Measurements from ENCODE around the gene TBX1.

Gene TBX1

DNA sequence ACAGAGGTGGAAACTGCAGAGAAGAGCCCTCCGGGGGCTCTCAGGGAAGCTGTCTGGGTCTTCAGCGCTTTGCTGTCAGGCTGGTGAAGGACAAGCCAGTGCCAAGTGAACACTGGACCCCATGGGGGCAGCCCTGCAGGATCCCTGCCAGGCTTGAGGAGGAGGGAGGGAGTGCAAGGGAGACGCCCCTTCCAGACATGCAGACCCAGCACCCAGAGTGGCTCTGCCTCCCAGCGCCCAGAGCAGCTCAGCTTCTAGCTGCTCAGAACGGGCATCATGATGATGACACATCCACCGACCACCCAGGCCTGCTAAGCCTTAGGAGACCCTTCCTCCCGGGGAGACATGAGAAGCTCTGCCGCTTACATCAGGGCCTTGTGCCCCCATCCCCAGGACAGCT, 39.7 kb downstream of the TBX1 start:
- no peak for DNase-seq (ENCODE audit: low read depth in 2 of 2)

DNA sequence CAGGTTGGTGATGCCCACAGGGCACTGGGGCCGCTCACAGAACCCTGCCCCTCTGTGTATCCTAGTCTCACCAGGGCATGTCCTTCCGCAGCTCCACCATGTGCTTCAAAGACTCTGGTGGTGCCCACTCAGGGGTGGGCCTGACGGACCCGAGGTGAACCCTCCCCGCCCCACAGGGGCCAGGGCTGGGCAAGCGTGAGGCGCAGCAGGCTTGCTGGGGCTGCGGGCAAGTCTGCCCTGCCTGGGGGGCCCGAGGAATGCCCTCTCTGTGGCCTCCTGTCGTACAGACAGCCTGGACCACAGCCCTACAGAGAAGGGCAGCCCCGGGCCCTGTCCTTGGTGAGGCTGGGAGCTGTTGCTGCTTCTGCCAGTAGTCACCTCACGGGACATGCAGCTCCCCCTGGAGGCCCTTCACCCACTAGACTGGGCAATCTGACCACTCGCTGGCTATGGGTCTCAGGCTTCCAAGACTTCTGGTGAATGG, 40.2 kb downstream of the TBX1 start:
- DNase-seq (ENCODE audit: low read depth in 2 of 2): no peak

DNA sequence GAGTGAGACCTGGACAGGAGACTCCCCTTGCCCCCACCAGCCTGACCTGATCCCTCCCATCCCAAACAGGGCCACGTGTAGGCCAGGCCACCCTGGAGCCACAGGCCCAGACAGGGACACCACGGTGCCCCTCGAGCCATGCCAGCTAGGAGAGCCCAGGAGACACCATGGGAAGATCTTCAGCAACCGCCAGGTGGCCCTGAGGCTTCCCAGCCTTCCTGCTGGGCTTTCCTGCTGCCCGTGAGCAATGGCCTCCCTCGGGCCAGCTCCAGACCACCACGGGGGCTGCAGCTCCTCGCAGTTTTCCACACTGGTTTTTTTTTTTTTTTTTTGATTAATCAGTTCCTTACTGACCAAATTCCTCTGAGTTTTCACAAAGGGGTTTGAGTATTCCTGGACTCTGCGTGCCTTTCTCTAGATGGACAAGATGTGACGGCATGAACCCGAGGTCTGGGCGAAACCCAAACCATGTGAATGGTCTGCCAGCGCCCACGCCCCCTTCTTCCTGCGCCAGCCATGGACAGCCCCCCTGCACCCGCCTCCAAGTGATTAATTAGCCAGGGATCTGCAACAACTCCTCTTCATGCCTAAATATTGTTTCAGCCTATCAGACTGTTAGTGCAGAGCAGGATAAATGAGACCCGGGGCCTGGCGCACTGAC, 40.9 kb downstream of the TBX1 start:
- no peak for DNase-seq (ENCODE audit: low read depth in 2 of 2)

DNA sequence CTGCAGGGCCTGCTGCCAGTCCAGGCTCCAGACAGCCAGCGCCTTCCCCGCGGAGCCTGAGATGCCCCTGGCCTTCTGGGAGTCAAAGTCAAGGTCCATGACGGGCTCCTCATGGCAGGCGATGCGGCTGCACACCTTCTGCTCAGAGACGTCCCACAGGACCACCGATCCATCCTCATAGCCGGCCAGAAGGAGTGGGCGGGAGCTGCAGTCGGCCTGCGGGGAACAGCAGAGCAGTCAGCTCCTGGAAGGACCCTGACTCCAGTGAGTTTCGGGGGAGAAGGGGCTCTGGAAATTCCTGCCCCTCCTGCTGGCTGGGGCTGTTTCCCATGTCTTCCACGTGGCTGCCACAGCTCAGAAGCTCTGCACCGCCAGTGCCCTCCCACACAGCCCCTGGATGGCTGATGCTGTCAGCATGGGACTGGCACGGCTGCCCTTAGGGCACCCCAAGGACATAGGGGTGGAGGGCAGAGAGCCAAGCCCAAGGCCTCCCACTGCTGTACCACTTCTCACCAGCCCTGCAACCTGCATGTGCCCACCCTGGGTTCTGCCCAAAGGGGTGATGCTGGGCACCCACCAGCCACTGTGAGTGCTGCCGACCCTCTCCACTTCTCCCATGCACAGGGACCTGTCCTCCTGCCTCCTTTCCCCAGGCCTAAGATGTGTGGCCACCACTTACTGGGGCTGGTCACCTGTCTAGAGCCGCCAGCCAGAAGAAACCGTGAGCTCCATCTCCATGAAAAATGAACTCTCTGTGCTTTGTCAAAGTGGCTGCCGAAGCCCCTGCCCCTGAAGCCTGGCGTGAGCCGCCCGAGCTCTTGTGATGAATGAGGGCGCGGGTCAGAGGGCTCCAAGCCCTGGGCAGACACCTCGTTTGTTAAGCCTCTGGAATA, 41.7 kb downstream of the TBX1 start:
- no peak for DNase-seq (ENCODE audit: low read depth in 2 of 2)

DNA sequence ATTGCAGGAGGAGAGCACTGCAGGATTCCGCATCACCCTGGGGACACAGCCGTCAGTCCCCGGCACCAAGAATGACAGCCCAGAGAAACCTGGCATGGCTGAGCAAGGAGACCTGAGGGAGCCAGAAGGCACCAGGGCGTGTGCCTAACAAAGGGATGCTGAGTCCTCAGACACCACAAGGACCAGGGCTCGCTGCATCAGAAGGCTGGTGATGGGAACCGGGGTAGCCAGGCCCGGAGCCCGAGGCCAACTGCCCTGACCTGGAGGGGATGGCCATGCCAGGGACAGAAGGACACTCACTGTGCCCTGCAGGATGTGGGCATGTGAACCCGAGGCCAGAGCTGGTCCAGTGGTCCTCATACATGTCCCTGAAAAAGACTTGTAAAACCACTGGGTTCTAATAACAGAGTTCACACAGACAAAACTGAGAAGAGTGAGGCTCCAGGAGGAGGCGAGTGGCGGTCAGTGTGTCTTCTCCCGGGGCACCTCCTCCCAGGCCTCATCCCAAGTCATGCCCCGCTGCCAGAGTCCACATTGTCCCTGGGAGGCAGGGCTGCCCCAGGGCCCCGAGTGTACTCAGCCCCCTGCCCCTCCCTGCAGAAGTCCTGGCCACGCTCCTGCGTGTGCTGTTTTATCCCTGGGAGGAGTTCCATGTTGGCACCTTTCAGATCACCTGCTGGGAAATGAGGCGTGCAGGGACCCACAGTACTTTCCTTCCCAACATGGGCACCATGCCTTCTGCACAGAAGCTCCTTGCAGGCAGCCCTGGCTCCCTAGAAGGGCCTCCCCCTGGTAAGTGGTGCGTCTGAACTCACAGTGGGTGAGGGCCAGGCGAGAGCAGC, 42.5 kb downstream of the TBX1 start:
- DNase-seq (ENCODE audit: low read depth in 2 of 2): no peak

DNA sequence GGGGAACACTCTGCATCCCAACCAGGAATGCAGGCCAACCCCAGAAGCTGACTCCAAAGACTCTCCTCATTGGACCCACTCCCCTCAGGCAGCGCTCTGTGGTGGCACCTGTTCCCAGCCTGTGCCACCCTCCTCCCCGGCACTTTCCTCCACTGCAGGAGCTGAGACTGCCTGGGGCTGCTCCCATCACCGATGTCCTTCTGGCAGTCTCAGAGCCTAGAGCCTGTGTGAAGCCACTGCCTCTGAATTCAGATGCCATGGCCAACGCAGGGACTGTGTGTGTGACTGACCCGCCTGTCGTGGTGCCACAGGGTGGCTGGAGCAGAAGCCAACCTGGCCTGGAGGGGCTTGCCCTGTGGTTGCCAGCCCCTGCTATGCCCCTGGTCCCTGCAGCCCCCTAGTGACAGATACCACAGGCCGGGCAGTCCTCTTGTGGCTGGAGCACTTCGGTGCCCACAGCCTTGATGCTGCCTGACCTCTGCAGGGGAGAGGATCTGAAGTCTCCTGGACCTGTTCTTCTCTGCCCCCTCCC, 43.2 kb downstream of the TBX1 start:
- DNase-seq (ENCODE audit: low read depth in 2 of 2): no peak

DNA sequence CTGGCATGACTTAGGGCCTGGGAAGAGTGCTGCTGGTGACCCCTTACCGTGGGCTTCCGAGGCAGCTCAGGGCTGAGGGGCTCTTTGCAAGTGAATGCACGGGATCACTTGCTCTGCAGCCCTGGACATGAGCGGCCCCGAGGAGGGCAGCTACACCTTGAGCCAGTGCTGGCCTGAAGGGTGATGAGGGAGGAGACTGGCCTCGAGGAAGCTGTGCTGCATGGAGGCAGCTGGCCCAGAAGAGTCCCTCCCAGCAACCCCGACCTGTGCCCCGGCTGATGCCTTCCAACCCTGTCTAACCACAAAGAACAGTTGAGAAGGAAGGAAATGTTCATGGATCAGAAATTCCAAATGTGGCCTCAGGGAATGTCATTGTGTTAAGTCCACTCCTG, 45.2 kb downstream of the TBX1 start:
- no peak for DNase-seq (ENCODE audit: low read depth in 2 of 2)

DNA sequence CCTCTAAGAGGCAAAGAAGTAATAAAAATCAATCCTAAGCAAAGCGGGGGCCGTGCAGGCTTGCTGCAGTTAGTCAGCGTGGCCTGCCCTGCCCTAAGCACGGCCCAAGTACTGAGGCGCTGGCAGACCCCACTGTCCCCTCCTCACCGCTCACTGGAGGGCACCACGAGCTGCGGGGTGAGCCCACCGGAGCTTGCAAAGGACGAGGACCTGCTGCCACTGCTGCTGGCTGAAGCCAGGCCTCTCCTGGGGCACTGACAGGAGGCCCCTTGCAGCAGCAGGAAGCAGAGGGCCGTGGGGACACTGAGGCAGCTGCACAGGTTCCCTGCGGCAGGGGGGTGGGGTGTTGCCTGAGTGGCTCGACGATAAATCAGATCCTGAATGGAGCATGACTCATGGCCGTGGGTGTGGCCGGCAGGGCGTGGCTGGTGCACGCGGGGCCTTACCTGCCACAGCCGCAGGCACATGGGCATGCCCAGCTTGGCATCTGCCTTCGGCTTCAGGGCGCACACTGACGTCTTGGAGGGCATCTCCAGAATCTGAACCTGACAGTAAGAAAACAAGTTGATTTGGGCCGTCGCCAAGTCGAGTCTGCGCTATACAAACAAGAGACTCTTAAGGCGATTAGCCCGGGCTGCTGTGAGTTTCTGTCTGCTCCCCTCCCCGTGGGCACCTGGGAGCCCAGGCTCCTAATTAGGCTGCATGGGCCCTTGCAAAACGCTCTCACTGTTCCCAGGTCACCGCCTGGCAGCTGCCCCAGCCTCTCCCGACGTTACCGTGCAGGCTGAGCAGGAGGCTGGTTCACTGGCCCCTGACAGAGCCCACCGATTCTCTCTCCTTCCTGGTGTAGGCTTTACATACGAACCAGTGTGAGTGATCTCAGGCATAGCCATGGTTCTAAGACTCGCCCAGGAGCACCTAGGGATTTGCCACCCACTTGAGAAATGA, 45.9 kb downstream of the TBX1 start:
- no peak for DNase-seq (ENCODE audit: low read depth in 2 of 2)

DNA sequence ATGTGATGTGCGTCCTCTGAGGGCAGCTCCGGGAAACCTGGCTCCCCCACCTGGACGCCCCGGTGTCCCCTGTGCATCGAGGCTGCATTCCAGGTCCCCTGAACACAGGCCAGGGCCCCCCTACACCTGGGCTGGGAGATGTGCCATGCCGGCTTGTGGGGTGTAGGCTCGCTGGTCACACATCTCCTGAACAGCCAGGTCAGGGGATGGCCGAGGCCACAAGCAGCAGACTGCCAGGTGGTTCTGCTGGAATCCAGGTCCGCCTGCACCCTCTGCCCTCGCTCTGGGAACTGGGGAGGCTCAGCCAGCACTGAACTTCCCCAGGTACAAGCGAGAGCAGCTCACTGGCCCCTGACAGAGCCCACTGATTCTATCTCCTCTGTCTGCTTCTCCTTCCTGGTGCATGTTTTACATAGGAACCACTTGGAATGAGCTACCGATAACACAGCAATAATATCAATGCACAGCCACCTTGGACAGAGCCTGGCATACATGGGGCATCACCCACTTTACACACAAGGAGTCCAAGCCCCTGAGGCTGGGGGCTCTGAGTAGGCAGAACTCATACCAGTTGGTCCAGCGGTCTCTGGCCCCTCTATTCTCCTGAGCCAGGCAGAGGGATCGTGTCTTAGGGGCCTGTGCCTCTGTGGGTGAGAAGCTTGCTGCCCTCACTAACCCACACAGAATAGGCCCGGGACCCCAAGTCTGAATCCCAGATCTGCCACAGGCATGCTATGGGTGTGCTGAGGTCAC, 46.8 kb downstream of the TBX1 start:
- no peak for DNase-seq (ENCODE audit: low read depth in 2 of 2)

DNA sequence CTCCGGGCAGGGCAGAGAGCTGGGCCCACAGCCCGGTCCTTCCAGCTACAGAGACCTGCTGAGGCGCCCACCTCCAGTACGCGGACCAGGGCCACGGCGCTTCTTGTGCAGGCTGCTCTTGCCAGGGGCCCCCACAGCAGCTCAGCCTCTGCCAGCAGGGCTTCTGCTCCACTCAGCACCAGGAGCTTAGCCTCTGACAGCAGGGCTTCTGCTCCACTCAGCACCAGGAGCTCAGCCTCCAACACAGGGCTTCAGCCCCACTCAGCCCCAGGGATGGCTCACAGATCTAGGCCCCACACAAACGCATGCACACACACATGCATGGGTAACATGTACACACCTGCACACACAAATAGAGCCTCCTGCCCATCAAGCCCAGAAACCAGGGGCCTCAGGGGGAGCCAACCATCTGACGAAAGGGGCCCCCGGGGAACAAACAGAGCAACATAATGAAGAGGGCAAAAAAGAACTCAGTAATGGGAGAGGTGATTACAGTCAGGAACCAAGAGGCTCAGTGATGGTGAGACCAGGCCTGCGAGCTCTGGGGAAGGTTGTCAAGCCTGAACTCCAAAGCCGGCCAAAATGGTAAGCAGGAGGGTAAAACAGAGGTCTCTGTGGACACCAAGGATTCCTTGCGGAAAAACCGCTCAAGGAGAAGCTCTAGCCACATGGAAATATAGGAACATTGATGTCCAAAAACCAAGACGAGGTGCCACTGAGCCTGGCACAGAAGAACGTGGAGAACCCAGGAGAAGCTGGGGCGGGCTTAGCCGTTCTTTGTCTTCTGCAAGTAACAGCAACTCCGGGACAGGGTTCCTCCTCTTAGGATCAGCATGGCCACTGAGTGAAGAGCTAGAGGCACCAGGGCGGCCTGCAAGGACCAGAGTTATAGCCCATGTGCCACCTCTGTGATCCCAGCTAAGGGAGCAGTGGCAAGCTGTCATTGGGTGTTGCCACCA, 47.6 kb downstream of the TBX1 start:
- no peak for DNase-seq (ENCODE audit: low read depth in 2 of 2)

DNA sequence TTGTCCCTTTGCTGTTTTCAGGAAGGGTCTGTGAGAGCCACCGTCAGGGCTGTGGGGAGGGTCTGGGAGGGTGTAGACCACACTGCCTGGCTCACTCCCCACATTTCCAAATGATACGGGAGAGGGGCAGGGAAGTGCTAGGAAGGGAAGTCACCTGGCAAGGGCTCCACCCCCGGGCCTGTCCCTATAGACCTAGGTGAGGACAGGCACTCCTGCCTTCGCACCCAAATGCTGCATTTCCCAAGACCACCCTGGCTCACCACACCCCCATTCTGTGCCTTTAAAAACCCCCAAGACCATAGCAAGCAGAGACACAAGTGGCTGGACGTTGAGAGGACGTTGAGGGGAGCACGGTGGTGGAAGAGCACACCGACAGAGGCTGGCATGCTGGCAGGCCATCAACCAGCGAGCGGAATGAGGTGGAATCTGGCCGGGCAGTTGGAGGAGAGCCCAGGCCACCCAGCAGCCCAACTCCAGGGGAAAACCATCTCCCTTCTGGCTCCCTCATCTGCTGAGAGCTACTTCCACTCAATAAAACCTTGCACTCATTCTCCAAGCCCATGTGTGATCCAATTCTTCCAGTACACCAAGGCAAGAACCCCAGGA, 48.4 kb downstream of the TBX1 start:
- no peak for DNase-seq (ENCODE audit: low read depth in 2 of 2)

DNA sequence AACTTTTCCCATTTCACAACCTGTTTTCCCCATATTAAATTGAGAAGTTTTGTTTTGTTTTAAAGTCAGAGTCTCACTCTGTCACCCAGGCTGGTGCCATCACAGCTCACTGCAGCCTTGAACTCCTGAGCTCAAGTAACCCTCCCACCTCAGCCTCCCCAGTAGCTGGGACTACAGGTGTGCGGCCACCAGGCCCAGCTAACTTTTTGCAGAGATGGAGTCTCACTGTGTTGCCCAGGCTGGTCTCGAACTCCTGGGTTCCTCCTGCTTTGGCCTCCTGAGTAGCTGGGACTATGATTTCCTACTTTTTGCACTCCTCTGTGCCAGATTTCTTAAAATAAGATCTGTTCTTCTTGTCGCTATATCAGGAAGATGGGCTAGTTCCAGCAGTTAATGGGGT, 49.2 kb downstream of the TBX1 start:
- DNase-seq (ENCODE audit: low read depth in 2 of 2): no peak

DNA sequence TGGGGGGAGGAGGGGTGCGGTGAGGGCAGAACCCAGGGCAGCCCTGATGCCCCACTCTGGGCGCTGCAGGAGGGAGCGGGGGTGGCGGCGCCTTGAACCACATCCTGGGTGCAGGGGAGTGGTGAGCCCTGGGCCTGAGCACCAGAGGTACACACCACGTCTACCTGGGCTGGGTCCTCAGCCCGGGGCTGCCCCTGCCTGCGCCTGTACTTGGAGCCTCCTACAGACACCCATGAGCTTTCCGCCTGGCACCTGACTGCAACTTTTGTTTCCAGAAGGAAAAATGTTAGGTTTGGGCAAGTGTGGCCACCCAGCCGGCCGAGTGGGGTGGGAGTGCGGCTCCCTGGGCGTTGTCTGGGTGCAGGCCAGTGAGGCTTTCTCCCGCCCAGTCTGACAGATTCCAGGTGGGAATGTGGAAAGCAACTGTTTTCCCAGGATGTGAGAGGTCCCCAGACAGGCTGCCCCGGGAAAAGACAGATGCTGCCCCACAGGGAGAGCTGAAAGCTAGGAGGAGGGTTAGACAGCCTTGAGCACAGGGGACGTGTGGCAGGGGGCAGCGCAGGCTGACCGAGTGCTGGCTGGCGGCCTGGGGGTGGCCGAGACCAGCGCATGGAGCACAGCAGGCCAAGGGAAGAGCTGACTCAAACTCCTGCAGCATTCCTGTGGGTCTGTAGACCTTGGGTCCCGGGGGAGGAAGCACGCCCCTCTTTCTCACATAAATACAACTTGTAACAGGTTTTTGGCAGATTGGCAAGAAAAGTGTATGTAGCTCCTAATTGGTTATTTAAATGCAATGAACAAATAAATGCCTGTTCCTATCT, 50.0 kb downstream of the TBX1 start:
- DNase-seq (ENCODE audit: low read depth in 2 of 2): peak; percentile 81 to 82

DNA sequence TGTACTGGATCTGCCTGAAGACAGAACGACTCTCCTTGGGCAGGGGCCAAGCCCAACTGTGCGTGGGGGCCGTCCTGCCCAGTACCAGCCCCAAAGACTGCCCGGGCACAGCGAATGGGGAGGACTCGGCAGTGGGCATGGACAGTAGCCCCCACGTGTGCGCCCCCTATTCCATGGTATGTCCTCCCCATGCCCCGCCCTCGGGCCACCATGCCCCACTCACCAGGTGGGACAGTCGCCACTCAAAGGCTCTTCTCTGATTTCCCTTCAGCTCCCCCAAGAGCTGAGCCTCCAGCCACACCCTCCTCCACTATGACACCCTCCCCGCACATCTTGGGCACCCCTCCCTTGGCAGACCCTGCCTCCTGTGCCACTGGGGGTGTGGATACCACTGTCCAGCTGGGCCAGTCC, 50.6 kb downstream of the TBX1 start:
- no peak for DNase-seq (ENCODE audit: low read depth in 2 of 2)

DNA sequence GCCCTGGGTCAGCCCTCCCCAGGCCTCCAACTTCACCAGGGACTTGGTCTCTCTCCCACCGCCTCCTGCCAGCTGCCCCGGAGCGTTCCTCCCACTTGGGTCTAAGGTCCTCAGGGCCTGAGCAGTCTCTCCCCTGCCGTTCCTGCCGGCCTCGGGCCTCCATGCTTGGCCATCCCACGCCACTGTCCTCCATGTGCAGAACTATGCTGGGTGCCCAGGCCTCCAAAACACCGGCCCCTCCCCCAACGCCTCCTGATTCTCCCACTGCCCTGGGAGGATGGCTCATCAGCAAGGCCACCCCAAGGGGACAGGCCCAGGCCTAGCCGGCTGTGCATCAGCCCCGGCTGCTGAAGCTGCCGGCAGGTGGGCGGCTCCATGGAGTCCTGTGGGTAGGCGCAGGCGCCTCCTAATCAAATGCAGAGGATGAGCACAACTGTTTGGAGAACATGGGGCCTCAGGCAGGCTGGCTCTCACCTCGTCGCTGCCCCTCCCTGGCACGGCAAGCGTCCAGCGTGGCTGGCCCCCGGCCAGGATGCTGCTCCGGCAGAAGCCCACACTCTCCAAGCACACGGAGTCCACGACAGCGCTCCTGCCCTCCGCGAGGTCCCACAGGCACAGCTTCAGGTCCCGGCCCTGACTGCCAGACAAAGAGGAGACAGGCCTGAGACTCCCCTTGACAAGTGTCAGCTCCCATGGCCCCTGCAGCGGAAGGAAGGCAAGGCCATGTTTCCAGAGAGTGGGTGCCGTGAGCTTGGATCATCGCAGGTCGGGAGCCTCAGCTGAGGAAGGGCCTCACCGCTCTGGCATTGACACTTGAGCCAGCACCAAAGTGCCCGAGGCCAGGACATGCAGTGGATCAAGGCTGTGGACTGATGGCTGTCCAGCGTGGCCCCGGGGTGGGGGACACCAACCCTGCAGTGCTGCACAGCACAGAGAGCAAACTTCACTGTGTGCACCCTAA, 51.5 kb downstream of the TBX1 start:
- no peak for DNase-seq (ENCODE audit: low read depth in 2 of 2)

DNA sequence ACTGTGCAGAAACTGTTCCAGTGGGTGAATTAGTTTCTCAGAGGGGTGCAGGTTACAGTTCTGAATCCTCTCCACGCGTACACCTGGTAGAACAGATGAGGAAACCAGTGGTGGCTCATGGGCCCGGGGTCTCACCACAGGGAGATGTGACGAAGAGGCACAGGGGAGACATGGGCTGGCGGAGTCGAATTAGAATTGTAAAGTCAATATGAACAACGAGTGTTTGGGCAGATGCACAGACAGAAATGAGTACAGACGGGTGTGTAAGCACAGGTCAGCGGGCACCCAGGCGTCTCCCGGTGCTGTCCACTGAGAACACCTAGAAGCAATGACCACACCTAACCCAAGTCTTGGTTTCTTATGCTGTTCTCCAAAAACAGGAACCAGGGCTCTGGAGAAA, 52.3 kb downstream of the TBX1 start:
- no peak for DNase-seq (ENCODE audit: low read depth in 2 of 2)

Measured in fibroblast of skin of left quadriceps (primary cell).